Choroid plexus epithelial cell (primary cell): ENCODE measurements around the gene KIF2C.

Source experiments
- DNase-seq: peaks from one replicate; pipeline ENCODE4 v3.0.0-alpha.2; 2010; ENCODE audit warnings: low read depth
- H3K4me3 ChIP-seq: 2 replicates; pipeline ENCODE4 v1.5.1; 2011; ENCODE audit warnings: low read depth, mild to moderate bottlenecking, control low read depth, low read length, moderate library complexity
- TF ChIP-seq, protein P1 (sequence below): conservative IDR thresholded peaks from 2 replicates; pipeline ENCODE4 v1.5.1; 2011; ENCODE audit warnings: low read depth, mild to moderate bottlenecking, control low read depth, inconsistent platforms, low read length, moderate library complexity

KIF2C gene

GRCh38 chr1:44817307-44817706, 77.7 kb downstream of the KIF2C start:
- H3K4me3 ChIP-seq: no peak overlapping the region
- no peak for DNase-seq
- TF ChIP-seq, protein P1, sequence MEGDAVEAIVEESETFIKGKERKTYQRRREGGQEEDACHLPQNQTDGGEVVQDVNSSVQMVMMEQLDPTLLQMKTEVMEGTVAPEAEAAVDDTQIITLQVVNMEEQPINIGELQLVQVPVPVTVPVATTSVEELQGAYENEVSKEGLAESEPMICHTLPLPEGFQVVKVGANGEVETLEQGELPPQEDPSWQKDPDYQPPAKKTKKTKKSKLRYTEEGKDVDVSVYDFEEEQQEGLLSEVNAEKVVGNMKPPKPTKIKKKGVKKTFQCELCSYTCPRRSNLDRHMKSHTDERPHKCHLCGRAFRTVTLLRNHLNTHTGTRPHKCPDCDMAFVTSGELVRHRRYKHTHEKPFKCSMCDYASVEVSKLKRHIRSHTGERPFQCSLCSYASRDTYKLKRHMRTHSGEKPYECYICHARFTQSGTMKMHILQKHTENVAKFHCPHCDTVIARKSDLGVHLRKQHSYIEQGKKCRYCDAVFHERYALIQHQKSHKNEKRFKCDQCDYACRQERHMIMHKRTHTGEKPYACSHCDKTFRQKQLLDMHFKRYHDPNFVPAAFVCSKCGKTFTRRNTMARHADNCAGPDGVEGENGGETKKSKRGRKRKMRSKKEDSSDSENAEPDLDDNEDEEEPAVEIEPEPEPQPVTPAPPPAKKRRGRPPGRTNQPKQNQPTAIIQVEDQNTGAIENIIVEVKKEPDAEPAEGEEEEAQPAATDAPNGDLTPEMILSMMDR: no peak
